GM21717 (cell line): ENCODE results near the gene SCN4A.
"Not testable (repeated sequence)": the region's sequence is repeated elsewhere in the genome, so short reads cannot be mapped to it uniquely, and the experiment has no call there.

Experiments
- ATAC-seq: cut with Tn5 transposase; IDR thresholded peaks from one replicate; pipeline ENCODE4 v1.9.1; 2021; ENCODE audit warnings: mild to moderate bottlenecking, moderate library complexity; ENCODE audit not compliant: unreplicated experiment

SCN4A gene

GRCh38 chr17:63889026-63889848 is 83.5 kb downstream of the SCN4A start:
- ATAC-seq: not testable (repeated sequence)
